ENCODE data around the gene KPTN.

The KPTN gene

GRCh38 chr19:47432499-47432898 is 51.5 kb downstream of the KPTN start:
- no peak overlapping the region for H3K27ac ChIP-seq
- TF ChIP-seq ZFX (IDR thresholded peaks at IDR 0.05; ENCODE audit: borderline replicate concordance) (no peak), CTCF (IDR thresholded peaks at IDR 0.05) (no peak)

- H3K27ac ChIP-seq: no peak overlapping the region
- TF ChIP-seq ZFX (IDR thresholded peaks at IDR 0.05; ENCODE audit: borderline replicate concordance) (no peak), CTCF (IDR thresholded peaks at IDR 0.05) (no peak)
These were observed 51.9 kb downstream of the KPTN start for GRCh38 chr19:47432091-47432490.

- H3K27ac ChIP-seq: peak overlapping the region; percentile 67
- no peak for TF ChIP-seq ZFX (IDR thresholded peaks at IDR 0.05; ENCODE audit: borderline replicate concordance)
- peak; percentile 60 for TF ChIP-seq CTCF (IDR thresholded peaks at IDR 0.05)
These were observed 53.8 kb downstream of the KPTN start for GRCh38 chr19:47430041-47430802.

- H3K27ac ChIP-seq: peak overlapping the region; percentile 67
- TF ChIP-seq CTCF (IDR thresholded peaks at IDR 0.05): no peak
- no peak for TF ChIP-seq ZFX (IDR thresholded peaks at IDR 0.05; ENCODE audit: borderline replicate concordance)
These were observed 54.8 kb downstream of the KPTN start for GRCh38 chr19:47429140-47429793.

GRCh38 chr19:47428177-47428894 is 55.7 kb downstream of the KPTN start:
- TF ChIP-seq CTCF (IDR thresholded peaks at IDR 0.05) (no peak), ZFX (IDR thresholded peaks at IDR 0.05; ENCODE audit: borderline replicate concordance) (no peak)
- peak overlapping the region; percentile 65 for H3K27ac ChIP-seq

- peak overlapping the region; percentile 65 for H3K27ac ChIP-seq
These were observed 56.5 kb downstream of the KPTN start for GRCh38 chr19:47427241-47428176.

More at GRCh38 chr19:47427241-47428176, 56.5 kb downstream of the KPTN start:
- TF ChIP-seq ZFX (IDR thresholded peaks at IDR 0.05; ENCODE audit: borderline replicate concordance) (no peak), CTCF (IDR thresholded peaks at IDR 0.05) (peak; percentile 89)
